HepG2 (cell line): ENCODE data around the gene DLX1. TPM values are rescaled to one million over a fixed set of nuclear protein-coding genes. Genes with fewer than 3 reads are reported as not detected.

Experiments
- CEBPB ChIP-seq: IDR thresholded peaks from 2 replicates; pipeline ENCODE4 v1.6.1; 2011; ENCODE audit warnings: low read depth, low read length, improper control_type of control experiment, borderline replicate concordance
- FLYWCH1 ChIP-seq: sonication (generic); formaldehyde crosslinking; IDR thresholded peaks from 2 replicates; pipeline ENCODE4 v1.8.1; 2023; ENCODE audit warnings: mild to moderate bottlenecking, missing genetic modification reagents
- GABPA ChIP-seq, 2 experiments: IDR thresholded peaks; 2 replicates each; pipeline ENCODE4 v1.6.1; 2011 to 2016; ENCODE audit warnings: low read depth in 2 of 2, low read length in 1 of 2, missing biosample characterization in 1 of 2, missing genetic modification characterization in 1 of 2
- GATAD2A ChIP-seq: IDR thresholded peaks from 2 replicates; pipeline ENCODE4 v1.6.1; 2016
- HNRNPUL1 ChIP-seq: fragments of 200-400 bp; formaldehyde crosslinking; IDR thresholded peaks from 2 replicates; pipeline ENCODE4 v1.6.1; 2017; ENCODE audit warnings: low read depth, mild to moderate bottlenecking, low read length, moderate library complexity
- NCOA2 ChIP-seq: sonication (generic); formaldehyde crosslinking; IDR thresholded peaks from 2 replicates; pipeline ENCODE4 v1.8.0; 2022; ENCODE audit warnings: inconsistent platforms
- NPAS2 ChIP-seq: sonication (generic); formaldehyde crosslinking; IDR thresholded peaks from 2 replicates; pipeline ENCODE4 v1.8.0; 2022; ENCODE audit warnings: mild to moderate bottlenecking, missing genetic modification reagents, borderline replicate concordance
- PBX3 ChIP-seq: sonication (generic); formaldehyde crosslinking; IDR thresholded peaks from 2 replicates; pipeline ENCODE4 v1.8.1; 2023; ENCODE audit warnings: missing genetic modification reagents, inconsistent platforms, borderline replicate concordance
- RXRB ChIP-seq: IDR thresholded peaks from 2 replicates; pipeline ENCODE4 v1.6.1; 2016; ENCODE audit warnings: borderline replicate concordance, missing genetic modification reagents, missing compliant biosample characterization
- SKI ChIP-seq: fragments of 450-650 bp; IDR thresholded peaks from one replicate; pipeline ENCODE4 v1.6.1; 2018; ENCODE audit warnings: mild to moderate bottlenecking; ENCODE audit not compliant: partially characterized antibody
- ZNF136 ChIP-seq: sonication (generic); formaldehyde crosslinking; IDR thresholded peaks from 2 replicates; pipeline ENCODE4 v1.8.1; 2022; ENCODE audit warnings: low read depth, mild to moderate bottlenecking, moderate library complexity, missing genetic modification reagents
- ZNF142 ChIP-seq: sonication (generic); formaldehyde crosslinking; IDR thresholded peaks from 2 replicates; pipeline ENCODE4 v1.4.0; 2020; ENCODE audit warnings: missing genetic modification reagents
- ZNF335 ChIP-seq: sonication (generic); formaldehyde crosslinking; IDR thresholded peaks from 2 replicates; pipeline ENCODE4 v1.4.0; 2020; ENCODE audit warnings: missing genetic modification reagents
- ZNF780A ChIP-seq: sonication (generic); formaldehyde crosslinking; IDR thresholded peaks from 2 replicates; pipeline ENCODE4 v1.8.0; 2022; ENCODE audit warnings: mild to moderate bottlenecking, missing genetic modification reagents, moderate library complexity
- polyA plus RNA-seq, 8 experiments: library from polyadenylated mRNA; depleted of rRNA in 3 of 8; stranded (reverse) in 7 of 8; unstranded in 1 of 8; fragments of >200 nt; fragmentation: Illumina TruSeq in 4 of 8; extraction: Trizol in 4 of 8; gene quantifications; 2 replicates each; pipeline versions ENCODE4 v1.2.1 to v1.2.3, GENCODE V29; 2011 to 2016; ENCODE audit warnings: low read depth in 4 of 8, missing spikeins in 1 of 8, mixed read lengths in 1 of 8; ENCODE audit not compliant: insufficient read depth in 1 of 8
- total RNA-seq, 5 experiments: library from RNA; depleted of rRNA; stranded (reverse); fragments of >200 nt; fragmentation: Illumina TruSeq; extraction: Trizol; gene quantifications; 2 replicates each; pipeline ENCODE4 v1.2.3, GENCODE V29; 2016; ENCODE audit warnings: low read depth in 1 of 5
- TF ChIP-seq, protein P1 (sequence below): sonication (generic); formaldehyde crosslinking; IDR thresholded peaks from 2 replicates; pipeline ENCODE4 v1.4.0; 2020; ENCODE audit warnings: missing genetic modification reagents
- TF ChIP-seq, protein P2 (sequence below): sonication (generic); formaldehyde crosslinking; IDR thresholded peaks from 2 replicates; pipeline ENCODE4 v1.5.0; 2020; ENCODE audit warnings: missing genetic modification reagents, mild to moderate bottlenecking, borderline replicate concordance
- TF ChIP-seq, protein P3 (sequence below): IDR thresholded peaks from 2 replicates; pipeline ENCODE4 v1.6.1; 2016; ENCODE audit warnings: low read depth, borderline replicate concordance
- TF ChIP-seq, protein P4 (sequence below): sonication (generic); formaldehyde crosslinking; IDR thresholded peaks from 2 replicates; pipeline ENCODE4 v1.4.0; 2020; ENCODE audit warnings: missing genetic modification reagents

Gene DLX1
- total and polyA plus RNA-seq, 2 of the 13 experiments (the other 11 are each of a cell fraction or from before 2014, with no cell fraction given) = 0.18 to 0.86 TPM

- TF ChIP-seq RXRB (no peak), ZNF780A (no peak), GATAD2A (peak; percentile 67), NCOA2 (no peak; the same call in 1 of the 2 replicates), CEBPB (no peak), PBX3 (CRISPR knock-in tag) (no peak), SKI (peak; percentile 75), ZNF142 (CRISPR knock-in tag) (peak; percentile 57; the same call in 1 of the 2 replicates), NPAS2 (CRISPR knock-in tag) (no peak), FLYWCH1 (CRISPR knock-in tag) (no peak), HNRNPUL1 (no peak), ZNF136 (CRISPR knock-in tag) (no peak), GABPA (IDR thresholded peaks at IDR 0.05; ENCODE audit: low read depth, low read length) (no peak), GABPA (CRISPR knock-in tag; IDR thresholded peaks at IDR 0.05; ENCODE audit: low read depth) (no peak), ZNF335 (CRISPR knock-in tag) (no peak)
- TF ChIP-seq, protein P1, sequence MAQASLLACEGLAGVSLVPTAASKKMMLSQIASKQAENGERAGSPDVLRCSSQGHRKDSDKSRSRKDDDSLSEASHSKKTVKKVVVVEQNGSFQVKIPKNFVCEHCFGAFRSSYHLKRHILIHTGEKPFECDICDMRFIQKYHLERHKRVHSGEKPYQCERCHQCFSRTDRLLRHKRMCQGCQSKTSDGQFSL (CRISPR knock-in tag) = no peak
- TF ChIP-seq, protein P2, sequence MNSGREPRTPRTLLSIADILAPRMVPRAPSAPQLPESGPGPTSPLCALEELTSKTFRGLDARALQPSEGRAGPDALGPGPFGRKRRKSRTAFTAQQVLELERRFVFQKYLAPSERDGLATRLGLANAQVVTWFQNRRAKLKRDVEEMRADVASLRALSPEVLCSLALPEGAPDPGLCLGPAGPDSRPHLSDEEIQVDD (CRISPR knock-in tag) = no peak
- TF ChIP-seq, protein P3, sequence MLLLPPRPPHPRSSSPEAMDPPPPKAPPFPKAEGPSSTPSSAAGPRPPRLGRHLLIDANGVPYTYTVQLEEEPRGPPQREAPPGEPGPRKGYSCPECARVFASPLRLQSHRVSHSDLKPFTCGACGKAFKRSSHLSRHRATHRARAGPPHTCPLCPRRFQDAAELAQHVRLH (CRISPR knock-in tag) = no peak
- TF ChIP-seq, protein P4, sequence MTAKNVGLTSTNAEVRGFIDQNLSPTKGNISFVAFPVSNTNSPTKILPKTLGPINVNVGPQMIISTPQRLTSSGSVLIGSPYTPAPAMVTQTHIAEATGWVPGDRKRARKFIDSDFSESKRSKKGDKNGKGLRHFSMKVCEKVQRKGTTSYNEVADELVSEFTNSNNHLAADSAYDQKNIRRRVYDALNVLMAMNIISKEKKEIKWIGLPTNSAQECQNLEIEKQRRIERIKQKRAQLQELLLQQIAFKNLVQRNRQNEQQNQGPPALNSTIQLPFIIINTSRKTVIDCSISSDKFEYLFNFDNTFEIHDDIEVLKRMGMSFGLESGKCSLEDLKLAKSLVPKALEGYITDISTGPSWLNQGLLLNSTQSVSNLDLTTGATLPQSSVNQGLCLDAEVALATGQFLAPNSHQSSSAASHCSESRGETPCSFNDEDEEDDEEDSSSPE (CRISPR knock-in tag) = peak; percentile 27; the same call in 1 of the 2 replicates
Measured at GRCh38 chr2:172098650-172099471, 13.6 kb downstream of the DLX1 start (continued).
